GM10248 (cell line): ENCODE measurements around the gene HPSE2.

Experiments
- CTCF ChIA-PET: fragments of 300-600 bp; sonication (Branson Sonifier 250); formaldehyde crosslinking; extraction: SDS; loops from one replicate; lab custom pipeline; 2021; ENCODE audit warnings: antibody characterized with exemption; lab: Yijun Ruan, JAX
- POLR2A ChIA-PET: fragments of 350-650 bp; sonication (Branson Sonifier 250); formaldehyde crosslinking; extraction: SDS; loops from one replicate; lab custom pipeline; 2020; ENCODE audit warnings: antibody characterized with exemption; lab: Yijun Ruan, JAX
- DNase-seq: peaks from one replicate; pipeline ENCODE4 v3.0.0; 2012; ENCODE audit errors: extremely low spot score
- TF ChIP-seq, protein P1 (sequence below): IDR thresholded peaks from 2 replicates; pipeline ENCODE4 v1.5.1; 2012; ENCODE audit warnings: mild to moderate bottlenecking, low read depth; ENCODE audit errors: extremely low read depth, missing control alignments, control extremely low read depth

HPSE2 gene

DNA sequence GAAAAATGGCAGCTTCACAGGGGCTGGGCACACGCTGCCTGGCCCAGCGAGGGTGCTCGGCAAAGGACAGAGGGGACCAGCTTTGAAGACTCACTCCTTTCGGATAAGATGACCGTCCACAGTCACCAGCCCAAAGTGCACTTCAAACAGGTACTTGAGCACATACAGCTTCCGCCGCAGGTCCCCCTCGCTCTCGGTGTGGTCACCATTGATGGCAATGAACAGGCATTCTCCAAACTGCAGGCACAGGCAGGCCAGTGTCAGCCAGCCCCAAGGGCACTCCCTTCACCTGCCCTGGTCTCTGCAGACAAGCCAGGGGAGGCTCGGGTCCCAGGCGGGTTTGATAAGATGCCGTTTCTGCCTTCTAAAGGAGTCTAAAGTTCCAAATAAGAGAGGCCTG is 800.5 kb downstream of the HPSE2 start:
- no peak for DNase-seq
- POLR2A ChIA-PET: no interaction called here
- TF ChIP-seq, protein P1, sequence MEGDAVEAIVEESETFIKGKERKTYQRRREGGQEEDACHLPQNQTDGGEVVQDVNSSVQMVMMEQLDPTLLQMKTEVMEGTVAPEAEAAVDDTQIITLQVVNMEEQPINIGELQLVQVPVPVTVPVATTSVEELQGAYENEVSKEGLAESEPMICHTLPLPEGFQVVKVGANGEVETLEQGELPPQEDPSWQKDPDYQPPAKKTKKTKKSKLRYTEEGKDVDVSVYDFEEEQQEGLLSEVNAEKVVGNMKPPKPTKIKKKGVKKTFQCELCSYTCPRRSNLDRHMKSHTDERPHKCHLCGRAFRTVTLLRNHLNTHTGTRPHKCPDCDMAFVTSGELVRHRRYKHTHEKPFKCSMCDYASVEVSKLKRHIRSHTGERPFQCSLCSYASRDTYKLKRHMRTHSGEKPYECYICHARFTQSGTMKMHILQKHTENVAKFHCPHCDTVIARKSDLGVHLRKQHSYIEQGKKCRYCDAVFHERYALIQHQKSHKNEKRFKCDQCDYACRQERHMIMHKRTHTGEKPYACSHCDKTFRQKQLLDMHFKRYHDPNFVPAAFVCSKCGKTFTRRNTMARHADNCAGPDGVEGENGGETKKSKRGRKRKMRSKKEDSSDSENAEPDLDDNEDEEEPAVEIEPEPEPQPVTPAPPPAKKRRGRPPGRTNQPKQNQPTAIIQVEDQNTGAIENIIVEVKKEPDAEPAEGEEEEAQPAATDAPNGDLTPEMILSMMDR: no peak
- CTCF ChIA-PET: interaction anchor here (1.0 to 5.7 kb wide), 5 partner anchors 10 to 32 kb away, joined by 3 to 53 read pairs (median 6); partner anchors contain the start of gene PYROXD2

DNA sequence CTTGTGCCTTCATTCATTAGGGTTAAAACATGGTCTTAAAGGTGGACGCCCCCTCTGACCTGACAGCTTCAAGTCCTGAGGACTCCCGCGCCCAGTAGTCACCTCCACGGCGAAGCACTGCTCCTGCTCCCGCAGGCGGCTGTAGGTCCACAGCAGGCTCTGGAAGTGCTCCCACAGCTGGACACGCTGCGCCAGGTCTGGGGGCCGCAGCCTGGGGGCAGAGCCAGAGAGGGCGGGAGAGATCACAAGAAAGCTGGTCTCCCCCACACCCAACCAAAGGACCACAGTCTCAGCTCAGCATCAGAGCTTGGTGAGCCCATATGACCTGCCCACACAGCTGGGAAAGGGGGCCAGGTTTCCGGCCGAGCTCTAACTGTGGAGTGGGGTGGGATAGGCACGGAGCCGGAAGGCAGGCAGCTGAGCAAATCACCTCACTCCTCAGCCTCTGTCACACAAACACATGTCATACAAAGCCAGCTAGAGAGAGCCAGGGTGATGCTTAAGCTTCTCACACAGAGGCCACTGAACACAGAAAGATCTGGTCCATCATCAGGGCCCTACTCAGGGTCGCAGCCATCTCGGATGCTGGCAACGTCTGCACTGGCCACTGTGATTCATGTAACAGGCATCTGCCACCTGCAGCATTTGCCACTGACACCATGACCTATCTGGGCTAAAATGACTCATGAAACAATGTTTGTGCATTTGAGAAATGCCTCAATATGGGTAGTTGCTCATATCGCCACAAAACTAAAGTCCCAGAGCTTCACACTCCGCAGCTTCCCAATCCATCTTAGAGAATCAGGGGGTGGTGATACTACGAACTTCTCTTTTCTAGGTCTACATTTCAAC is 801.5 kb downstream of the HPSE2 start:
- ChIA-PET CTCF (interaction anchor here (0.6 to 5.7 kb wide), 5 partner anchors 9 to 33 kb away, joined by 3 to 53 read pairs (median 6); no protein-coding TSS in a partner anchor), POLR2A (no interaction called here)
- no peak for DNase-seq
- TF ChIP-seq, protein P1: no peak

DNA sequence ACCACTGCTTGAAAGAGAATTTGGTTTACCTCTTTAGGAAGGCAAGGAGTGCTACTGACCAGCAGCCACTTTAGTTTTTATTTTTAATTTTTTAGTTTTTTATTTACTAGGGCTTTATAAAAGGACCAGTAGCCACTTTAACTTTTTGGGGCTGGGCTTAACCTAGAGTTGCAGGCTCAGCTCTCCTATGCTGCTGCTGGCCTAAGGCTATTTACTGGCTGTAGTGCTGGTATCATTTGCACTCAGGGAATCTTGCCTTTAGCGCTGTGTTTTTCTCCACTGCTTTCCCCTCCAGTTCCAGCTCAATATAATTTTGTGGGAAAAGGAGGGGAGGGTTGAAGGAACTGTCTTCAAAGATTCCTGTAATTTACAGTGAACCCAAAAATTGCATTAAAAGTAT is 802.3 kb downstream of the HPSE2 start:
- POLR2A ChIA-PET: no interaction called here
- TF ChIP-seq, protein P1: no peak
- no peak for DNase-seq
- CTCF ChIA-PET: interaction anchor here (1.5 to 5.7 kb wide), 3 partner anchors 8 to 34 kb away, joined by 3 to 53 read pairs (median 6); no protein-coding TSS in a partner anchor

DNA sequence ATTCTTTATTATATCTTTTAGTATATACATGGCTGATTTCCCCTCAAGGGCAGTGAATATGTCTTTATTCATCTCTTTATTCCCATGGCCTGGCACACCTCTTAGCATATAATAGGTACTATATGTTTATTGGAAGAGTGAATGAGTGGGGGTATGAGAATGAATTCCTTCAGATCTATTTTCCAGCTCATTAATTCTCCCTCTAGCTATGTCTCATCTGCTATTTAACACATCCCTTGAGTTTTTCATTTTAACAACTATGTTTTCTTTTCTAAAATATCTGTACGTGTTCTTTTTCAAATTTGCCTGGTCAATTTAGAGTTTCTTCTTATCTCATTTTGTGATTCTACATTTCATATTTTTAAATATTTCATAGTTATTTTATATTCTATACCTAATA is 803.3 kb downstream of the HPSE2 start:
- CTCF ChIA-PET: interaction anchor here (1.5 to 5.7 kb wide), 2 partner anchors 7 to 13 kb away, joined by 3 to 53 read pairs; no protein-coding TSS in a partner anchor
- TF ChIP-seq, protein P1: no peak
- DNase-seq: no peak
- POLR2A ChIA-PET: no interaction called here

DNA sequence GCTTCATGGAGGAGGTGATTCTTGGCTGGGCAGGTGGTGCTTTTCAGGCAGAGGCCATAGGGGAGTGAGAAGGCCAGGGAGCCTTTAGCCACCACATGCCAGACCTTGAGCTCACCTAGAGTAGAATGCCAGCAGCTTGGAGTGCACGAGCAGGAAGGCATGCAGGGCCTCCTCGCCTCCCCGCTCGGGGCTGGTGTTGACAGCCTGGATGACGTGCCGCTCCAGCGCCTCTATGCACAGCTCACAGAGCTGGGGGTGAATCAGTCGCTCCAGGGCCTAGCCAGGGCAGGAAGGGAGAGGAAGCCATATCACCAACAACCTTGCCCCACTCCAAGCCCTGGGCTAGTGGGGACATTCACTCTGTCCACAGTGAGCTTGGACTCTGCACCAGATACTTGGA is 804.6 kb downstream of the HPSE2 start:
- TF ChIP-seq, protein P1: no peak
- DNase-seq: no peak
- ChIA-PET CTCF (no interaction called here), POLR2A (no interaction called here)

DNA sequence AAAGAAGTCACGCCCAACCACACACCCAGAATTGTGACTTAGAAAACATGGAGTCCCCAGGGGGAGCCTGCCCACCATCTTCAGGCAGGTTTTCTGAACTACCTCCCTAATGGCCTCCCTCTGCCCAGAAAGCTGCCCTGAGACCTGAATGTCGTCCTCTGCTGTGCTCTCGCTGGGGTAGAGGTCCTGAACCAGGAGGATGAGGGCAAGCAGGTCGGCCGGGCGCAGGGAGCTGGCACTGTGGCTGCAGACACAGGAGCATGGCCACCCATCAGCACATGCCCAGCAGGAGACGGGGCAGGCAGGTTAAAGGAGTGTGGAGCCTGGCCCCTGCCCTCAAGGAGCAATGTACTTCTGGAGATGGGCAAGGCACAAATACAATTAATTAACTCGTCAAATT is 805.2 kb downstream of the HPSE2 start:
- TF ChIP-seq, protein P1: no peak
- POLR2A ChIA-PET: no interaction called here
- CTCF ChIA-PET: no interaction called here
- DNase-seq: no peak
